ENCODE results near the gene NPIPB6. TPM values are rescaled to one million over a fixed set of nuclear protein-coding genes. Genes with fewer than 3 reads are reported as not detected.
A peak's percentile ranks its signal among the peaks of the same experiment; 100 is the strongest.

NPIPB6 gene
- total RNA-seq, 1 experiment from 2014 or later = 2.6 TPM

- intact Hi-C loops (cut with micrococcal nuclease; ENCODE audit: unreplicated experiment) = loop anchor here (1.0 kb wide), 1 partner anchor 40 kb away; no protein-coding TSS in a partner anchor
- TF ChIP-seq CTCF (IDR thresholded peaks at IDR 0.05; ENCODE audit: unreplicated experiment) = peak; percentile 94
- Mint-ChIP-seq H3K27me3 (ENCODE audit: unreplicated experiment) (no peaks in the 10 kb centered on the region), H3K4me1 (ENCODE audit: low read depth, unreplicated experiment) (no peaks in the 10 kb centered on the region), H3K36me3 (ENCODE audit: insufficient read depth, unreplicated experiment) (peaks cover 5% of the 10 kb centered on the region), H3K9me3 (ENCODE audit: low read depth, unreplicated experiment) (no peaks in the 10 kb centered on the region), H3K4me3 (ENCODE audit: low read depth, unreplicated experiment) (no peak overlapping the region), H3K27ac (ENCODE audit: unreplicated experiment) (no peak overlapping the region)
- no TSS peak for BruUV-seq (replicated peaks)
- peak; percentile 80 for DNase-seq
- CTCF ChIA-PET = interaction anchor here (0.5 to 1.4 kb wide), 7 partner anchors 20 to 318 kb away, joined by 3 to 7 read pairs (median 3); no protein-coding TSS in a partner anchor
Observed at GRCh38 chr16:28317040-28317880, 46.0 kb downstream of the NPIPB6 start.

- Mint-ChIP-seq H3K27ac (ENCODE audit: unreplicated experiment) (no peak overlapping the region), H3K27me3 (ENCODE audit: unreplicated experiment) (peaks cover 9% of the 10 kb centered on the region), H3K36me3 (ENCODE audit: insufficient read depth, unreplicated experiment) (peaks cover 5% of the 10 kb centered on the region)
Observed at GRCh38 chr16:28316054-28316453, 47.3 kb downstream of the NPIPB6 start.

GRCh38 chr16:28313587-28313986 is 49.7 kb downstream of the NPIPB6 start:
- CTCF ChIA-PET = interaction anchor here (0.6 to 1.8 kb wide), 3 partner anchors 19 to 788 kb away, joined by 3 to 6 read pairs (median 3); no protein-coding TSS in a partner anchor
- DNase-seq = no peak
- intact Hi-C loops (cut with micrococcal nuclease; ENCODE audit: unreplicated experiment) = no loop called here
- Mint-ChIP-seq H3K27ac (ENCODE audit: unreplicated experiment) (no peak overlapping the region), H3K27me3 (ENCODE audit: unreplicated experiment) (peaks cover 18% of the 10 kb centered on the region), H3K4me3 (ENCODE audit: low read depth, unreplicated experiment) (no peak overlapping the region), H3K9me3 (ENCODE audit: low read depth, unreplicated experiment) (no peaks in the 10 kb centered on the region), H3K4me1 (ENCODE audit: low read depth, unreplicated experiment) (no peaks in the 10 kb centered on the region), H3K36me3 (ENCODE audit: insufficient read depth, unreplicated experiment) (peaks cover 5% of the 10 kb centered on the region)
- no peak for TF ChIP-seq CTCF (IDR thresholded peaks at IDR 0.05; ENCODE audit: unreplicated experiment)
- no TSS peak for BruUV-seq (replicated peaks)

More at GRCh38 chr16:28316054-28316453, 47.3 kb downstream of the NPIPB6 start:
- no TSS peak for BruUV-seq (replicated peaks)
- Mint-ChIP-seq H3K4me1 (ENCODE audit: low read depth, unreplicated experiment) (no peaks in the 10 kb centered on the region), H3K9me3 (ENCODE audit: low read depth, unreplicated experiment) (no peaks in the 10 kb centered on the region), H3K4me3 (ENCODE audit: low read depth, unreplicated experiment) (no peak overlapping the region)
- CTCF ChIA-PET = no interaction called here
- no peak for DNase-seq
- TF ChIP-seq CTCF (IDR thresholded peaks at IDR 0.05; ENCODE audit: unreplicated experiment) = no peak
- intact Hi-C loops (cut with micrococcal nuclease; ENCODE audit: unreplicated experiment) = no loop called here

- no peaks in the 10 kb centered on the region for H3K9me3 Mint-ChIP-seq (ENCODE audit: low read depth, unreplicated experiment)
- DNase-seq = no peak
- CTCF ChIA-PET = no interaction called here
- H3K4me3 Mint-ChIP-seq (ENCODE audit: low read depth, unreplicated experiment) = no peak overlapping the region
- intact Hi-C loops (cut with micrococcal nuclease; ENCODE audit: unreplicated experiment) = no loop called here
- no peak for TF ChIP-seq CTCF (IDR thresholded peaks at IDR 0.05; ENCODE audit: unreplicated experiment)
- H3K4me1 Mint-ChIP-seq (ENCODE audit: low read depth, unreplicated experiment) = no peaks in the 10 kb centered on the region
- peaks cover 18% of the 10 kb centered on the region for H3K27me3 Mint-ChIP-seq (ENCODE audit: unreplicated experiment)
- H3K27ac Mint-ChIP-seq (ENCODE audit: unreplicated experiment) = no peak overlapping the region
- no TSS peak for BruUV-seq (replicated peaks)
- H3K36me3 Mint-ChIP-seq (ENCODE audit: insufficient read depth, unreplicated experiment) = peaks cover 5% of the 10 kb centered on the region
Observed at GRCh38 chr16:28312327-28312726, 51.0 kb downstream of the NPIPB6 start.

Data from Calu3 (cell line).